ENCODE measurements around the gene PTCD1.

GRCh38 chr7:99419323-99420021 lies 19.1 kb downstream of the PTCD1 start:
- TF ChIP-seq CTCF (optimal IDR thresholded peaks at IDR 0.05 in 1 of 3, IDR thresholded peaks at IDR 0.05 in 1 of 3, conservative IDR thresholded peaks at IDR 0.05 in 1 of 3; ENCODE audit: extremely low read depth in 1 of 3, insufficient read depth in 2 of 3, low read length in 3 of 3) (no peak), EZH2 (IDR thresholded peaks at IDR 0.05; ENCODE audit: low read length) (no peak)
